ENCODE data around the gene CRYZ. TPM values are rescaled to one million over a fixed set of nuclear protein-coding genes. Genes with fewer than 3 reads are reported as not detected.

The CRYZ gene
- total and polyA plus RNA-seq, 10 of the 15 experiments (the other 5 are each of a cell fraction or from before 2014, with no cell fraction given) = 53.4 to 194 (median 79.8) TPM

GRCh38 chr1:74677926-74678325 is 54.9 kb downstream of the CRYZ start:
- CTCF ChIA-PET = no interaction called here

More at GRCh38 chr1:74677926-74678325, 54.9 kb downstream of the CRYZ start:
- DNase-seq (ENCODE audit: low read depth, low spot score) (no peak), ATAC-seq (no peak), FAIRE-seq (no peak)
- Histone ChIP-seq H3K4me3 (no peak overlapping the region), H3K27ac (ENCODE audit: control insufficient read depth, insufficient read depth) (no peak overlapping the region), H3K9me3 (replicated peaks; ENCODE audit: control insufficient read depth, insufficient read depth, low read length) (no peaks in the 10 kb centered on the region), H3K4me2 (ENCODE audit: control insufficient read depth, insufficient read depth) (no peak overlapping the region), H3K79me2 (ENCODE audit: control insufficient read depth, insufficient read depth, low read length) (no peaks in the 10 kb centered on the region), H3K9ac (ENCODE audit: control insufficient read depth, insufficient read depth, low read length) (no peak overlapping the region), H2AFZ (ENCODE audit: control insufficient read depth, low read depth, low read length) (no peak overlapping the region), H4K20me1 (ENCODE audit: control insufficient read depth, insufficient read depth) (no peaks in the 10 kb centered on the region), H3K4me1 (ENCODE audit: control insufficient read depth, insufficient read depth, low read length) (peaks cover 22% of the 10 kb centered on the region), H3K36me3 (ENCODE audit: control insufficient read depth in 2 of 2, insufficient read depth in 2 of 2, low read length in 1 of 2) (no peaks in the 10 kb centered on the region), H3K27me3 (replicated peaks in 1 of 2; ENCODE audit: control insufficient read depth in 2 of 2, insufficient read depth in 2 of 2, low read length in 1 of 2) (0 out of 4 replicates have a peak, but pooled peaks cover 2% of the 10 kb centered on the region in 2 experiments)
- ChIA-PET POLR2A (no interaction called here), RAD21 (ENCODE audit: unreplicated experiment) (no interaction called here), SMC1A (ENCODE audit: uncharacterized antibody, unreplicated experiment) (interaction anchor here (0.8 kb wide), 1 partner anchor 12 kb away, joined by 3 read pairs; no protein-coding TSS in a partner anchor)
- in situ Hi-C loops (cut with MboI) (no loop called here), intact Hi-C loops (cut with micrococcal nuclease; ENCODE audit: unreplicated experiment) (no loop called here)
- TF ChIP-seq ATF7 (IDR thresholded peaks at IDR 0.05; ENCODE audit: low read depth) (no peak), CREB1 (IDR thresholded peaks at IDR 0.05; ENCODE audit: low read depth) (no peak), USF1 (IDR thresholded peaks at IDR 0.05; ENCODE audit: borderline replicate concordance, extremely low read length, insufficient read depth, low read depth, low read length) (no peak), ELK1 (IDR thresholded peaks at IDR 0.05; ENCODE audit: low read depth, low read length) (no peak), STAT1 (conservative IDR thresholded peaks at IDR 0.05) (no peak), YY1 (IDR thresholded peaks at IDR 0.05; ENCODE audit: low read depth, low read length) (no peak), SIN3A (IDR thresholded peaks at IDR 0.05; ENCODE audit: low read depth, low read length) (no peak), SMAD5 (IDR thresholded peaks at IDR 0.05; ENCODE audit: low read depth) (no peak), POLR2AphosphoS2 (IDR thresholded peaks at IDR 0.05; ENCODE audit: low read depth, low read length) (no peak), SMARCA5 (IDR thresholded peaks at IDR 0.05) (no peak), SUPT20H (IDR thresholded peaks at IDR 0.05; ENCODE audit: borderline replicate concordance, control insufficient read depth, low read depth, low read length) (no peak), CEBPB (IDR thresholded peaks at IDR 0.05; ENCODE audit: borderline replicate concordance in 1 of 2, low read depth in 2 of 2, low read length in 2 of 2) (no peak), CBX5 (IDR thresholded peaks at IDR 0.05; ENCODE audit: low read depth) (no peak), ZBTB40 (IDR thresholded peaks at IDR 0.05; ENCODE audit: borderline replicate concordance) (no peak), RCOR1 (conservative IDR thresholded peaks at IDR 0.05; ENCODE audit: low read depth, low read length) (no peak), BCL3 (IDR thresholded peaks at IDR 0.05; ENCODE audit: borderline replicate concordance, insufficient read depth, low read depth, low read length, poor library complexity, severe bottlenecking) (no peak), ZNF622 (IDR thresholded peaks at IDR 0.05) (no peak), LARP7 (IDR thresholded peaks at IDR 0.05) (no peak)
- BruUV-seq (replicated peaks) = no TSS peak

All from GM12878 (cell line).